AG10803 (cell line): ENCODE measurements around the gene SAMD4A.

Experiments
- DNase-seq: peaks from one replicate; pipeline ENCODE4 v3.0.0; 2010; ENCODE audit warnings: low read depth
- H3K4me3 ChIP-seq: 2 replicates; pipeline ENCODE4 v1.5.1; 2011; ENCODE audit warnings: mild to moderate bottlenecking, low read length, control low read depth
- TF ChIP-seq, protein P1 (sequence below): conservative IDR thresholded peaks from 2 replicates; pipeline ENCODE4 v1.5.1; 2011; ENCODE audit warnings: mild to moderate bottlenecking, low read length, control low read depth, inconsistent platforms

SAMD4A gene

DNA sequence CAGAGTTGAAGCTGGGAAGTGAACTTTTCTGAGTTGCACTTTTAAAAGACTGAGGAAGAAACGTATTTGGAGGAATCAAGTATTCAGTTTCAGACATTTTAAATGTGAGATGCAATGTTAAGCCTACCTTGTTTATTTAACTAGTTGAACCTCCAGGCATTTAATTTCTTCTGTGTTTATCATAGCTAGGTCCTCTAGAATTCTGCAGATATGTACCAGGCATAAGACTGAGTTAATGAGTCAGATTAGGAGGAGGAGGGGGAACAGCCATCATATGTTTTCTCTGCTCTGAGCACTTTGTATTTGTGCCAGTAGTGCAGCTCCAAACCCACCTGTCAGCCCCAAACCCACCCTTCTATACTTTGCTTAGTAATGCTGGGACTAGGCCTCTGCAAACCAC, 16.4 kb upstream of the SAMD4A start:
- H3K4me3 ChIP-seq: no peak overlapping the region
- no peak for DNase-seq

DNA sequence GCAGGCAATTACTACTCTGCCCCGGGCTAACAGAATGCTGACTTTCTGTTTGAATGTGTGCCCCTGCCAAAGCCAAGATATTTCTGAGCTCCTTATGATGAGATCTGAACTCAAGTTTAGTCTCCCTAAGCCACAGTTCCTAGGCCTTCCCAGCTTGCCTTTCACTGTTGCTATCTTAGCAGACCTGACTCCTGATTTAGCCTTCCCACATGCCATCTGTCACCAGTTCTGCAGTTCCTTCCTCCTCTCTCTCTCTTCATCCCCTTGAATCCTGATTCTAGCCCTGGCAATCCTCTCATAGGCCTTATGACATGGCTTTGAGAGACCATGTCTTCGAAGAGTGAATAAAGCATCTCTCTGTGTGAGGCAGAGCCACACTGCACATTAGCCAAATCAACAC, 12.5 kb upstream of the SAMD4A start:
- DNase-seq: no peak
- TF ChIP-seq, protein P1, sequence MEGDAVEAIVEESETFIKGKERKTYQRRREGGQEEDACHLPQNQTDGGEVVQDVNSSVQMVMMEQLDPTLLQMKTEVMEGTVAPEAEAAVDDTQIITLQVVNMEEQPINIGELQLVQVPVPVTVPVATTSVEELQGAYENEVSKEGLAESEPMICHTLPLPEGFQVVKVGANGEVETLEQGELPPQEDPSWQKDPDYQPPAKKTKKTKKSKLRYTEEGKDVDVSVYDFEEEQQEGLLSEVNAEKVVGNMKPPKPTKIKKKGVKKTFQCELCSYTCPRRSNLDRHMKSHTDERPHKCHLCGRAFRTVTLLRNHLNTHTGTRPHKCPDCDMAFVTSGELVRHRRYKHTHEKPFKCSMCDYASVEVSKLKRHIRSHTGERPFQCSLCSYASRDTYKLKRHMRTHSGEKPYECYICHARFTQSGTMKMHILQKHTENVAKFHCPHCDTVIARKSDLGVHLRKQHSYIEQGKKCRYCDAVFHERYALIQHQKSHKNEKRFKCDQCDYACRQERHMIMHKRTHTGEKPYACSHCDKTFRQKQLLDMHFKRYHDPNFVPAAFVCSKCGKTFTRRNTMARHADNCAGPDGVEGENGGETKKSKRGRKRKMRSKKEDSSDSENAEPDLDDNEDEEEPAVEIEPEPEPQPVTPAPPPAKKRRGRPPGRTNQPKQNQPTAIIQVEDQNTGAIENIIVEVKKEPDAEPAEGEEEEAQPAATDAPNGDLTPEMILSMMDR: no peak
- no peak overlapping the region for H3K4me3 ChIP-seq

More for the DNA sequence above, 16.4 kb upstream of the SAMD4A start:
- TF ChIP-seq, protein P1: no peak

DNA sequence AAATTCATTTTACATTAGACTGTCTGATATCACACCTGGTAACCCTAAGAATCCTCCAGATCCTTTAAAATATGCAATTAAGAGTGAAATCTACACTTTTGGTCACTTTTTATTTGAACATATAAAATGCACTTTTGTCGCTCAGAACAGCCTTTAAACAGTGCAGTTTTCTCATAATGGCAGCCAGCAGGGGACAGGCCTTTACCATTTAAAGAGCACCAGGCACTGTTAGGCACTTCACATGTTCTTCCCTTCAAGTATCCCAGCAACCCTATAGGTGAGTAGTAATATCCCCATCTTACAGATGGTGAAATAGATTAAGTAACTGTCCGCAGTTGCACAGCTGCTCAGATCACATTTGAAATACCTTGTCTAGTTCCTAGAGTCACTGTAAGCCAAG, 11.3 kb upstream of the SAMD4A start:
- H3K4me3 ChIP-seq: no peak overlapping the region
- no peak for DNase-seq
- TF ChIP-seq, protein P1: peak; percentile 34; the same call in 1 of the 2 replicates

DNA sequence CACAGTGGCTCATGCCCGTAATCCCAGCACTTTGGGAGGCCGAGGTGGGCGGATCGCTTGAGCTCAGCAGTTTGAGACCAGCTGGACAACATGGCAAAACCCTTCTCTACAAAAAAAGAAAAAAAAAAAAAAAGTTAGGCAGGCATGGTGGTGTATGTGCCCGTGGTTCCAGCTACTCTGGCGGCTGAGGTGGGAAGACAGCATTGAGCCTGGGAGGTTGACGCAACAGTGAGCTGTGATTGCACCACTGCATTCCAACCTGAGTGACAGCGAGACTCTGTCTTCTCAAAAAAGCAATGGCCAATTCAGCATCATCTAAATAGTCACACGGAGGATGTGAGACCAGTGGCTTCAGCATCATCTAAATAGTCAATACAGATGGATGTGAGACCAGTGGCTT, 10.4 kb upstream of the SAMD4A start:
- TF ChIP-seq, protein P1: no peak
- H3K4me3 ChIP-seq: no peak overlapping the region
- DNase-seq: peak; percentile 35

DNA sequence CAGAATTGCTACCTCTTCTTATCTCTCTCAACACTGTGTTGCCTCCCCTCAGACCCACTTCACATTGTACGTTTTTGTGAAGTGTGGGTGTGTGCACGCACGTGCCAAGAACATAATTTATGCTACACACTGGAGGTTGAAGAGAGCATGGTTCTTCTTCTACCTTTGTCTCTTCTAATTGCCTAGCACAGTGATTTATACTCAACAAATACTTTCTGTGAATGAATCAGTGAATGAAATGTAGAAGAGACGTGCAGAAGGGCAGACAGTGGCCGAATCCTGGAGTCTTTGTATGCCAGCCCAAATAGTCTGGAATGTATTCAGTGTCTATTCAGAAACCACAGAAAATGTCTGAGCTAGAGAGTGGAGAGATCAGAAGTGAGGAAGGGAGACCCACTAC, 4.6 kb upstream of the SAMD4A start:
- TF ChIP-seq, protein P1: no peak
- no peak overlapping the region for H3K4me3 ChIP-seq
- DNase-seq: peak; percentile 82

DNA sequence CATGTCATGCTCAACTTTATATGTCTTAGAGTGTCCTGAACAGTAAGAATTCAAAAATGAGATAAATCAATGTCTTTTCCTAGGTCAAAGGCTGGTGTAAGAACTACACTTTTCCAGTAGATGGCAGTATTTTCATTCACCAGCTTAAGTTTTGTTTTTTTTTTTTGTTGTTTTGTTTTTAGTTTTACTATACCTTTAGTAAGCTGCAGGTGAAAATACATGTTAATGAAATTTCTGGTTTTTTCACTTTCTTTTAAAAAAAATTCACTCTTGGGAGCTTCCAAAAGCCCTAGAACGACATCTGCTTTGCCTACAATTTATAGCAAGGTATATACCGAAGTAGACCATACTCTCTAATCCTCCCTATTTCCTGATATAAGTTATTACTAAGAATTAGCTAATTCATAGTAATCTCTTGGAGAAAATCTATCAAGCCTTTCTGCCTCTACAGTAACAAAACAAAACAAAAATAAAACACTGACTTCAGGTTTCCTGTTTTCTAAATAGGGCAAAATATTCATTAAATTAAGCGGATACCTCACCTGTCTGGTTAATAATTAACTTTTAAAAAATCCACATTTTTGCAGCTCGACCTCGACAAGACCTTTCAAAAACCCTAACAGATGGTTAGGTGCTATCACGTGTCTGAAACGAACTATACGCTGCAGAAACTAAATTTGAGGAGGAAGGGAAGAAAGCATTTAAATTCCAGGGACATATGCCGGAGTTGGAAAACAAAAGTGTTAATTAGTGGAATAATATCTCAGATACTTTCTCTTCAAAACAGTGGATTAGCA, 2.7 kb upstream of the SAMD4A start:
- TF ChIP-seq, protein P1: peak; percentile 87
- peak; percentile 47 for DNase-seq
- peak overlapping the region; percentile 83 for H3K4me3 ChIP-seq

DNA sequence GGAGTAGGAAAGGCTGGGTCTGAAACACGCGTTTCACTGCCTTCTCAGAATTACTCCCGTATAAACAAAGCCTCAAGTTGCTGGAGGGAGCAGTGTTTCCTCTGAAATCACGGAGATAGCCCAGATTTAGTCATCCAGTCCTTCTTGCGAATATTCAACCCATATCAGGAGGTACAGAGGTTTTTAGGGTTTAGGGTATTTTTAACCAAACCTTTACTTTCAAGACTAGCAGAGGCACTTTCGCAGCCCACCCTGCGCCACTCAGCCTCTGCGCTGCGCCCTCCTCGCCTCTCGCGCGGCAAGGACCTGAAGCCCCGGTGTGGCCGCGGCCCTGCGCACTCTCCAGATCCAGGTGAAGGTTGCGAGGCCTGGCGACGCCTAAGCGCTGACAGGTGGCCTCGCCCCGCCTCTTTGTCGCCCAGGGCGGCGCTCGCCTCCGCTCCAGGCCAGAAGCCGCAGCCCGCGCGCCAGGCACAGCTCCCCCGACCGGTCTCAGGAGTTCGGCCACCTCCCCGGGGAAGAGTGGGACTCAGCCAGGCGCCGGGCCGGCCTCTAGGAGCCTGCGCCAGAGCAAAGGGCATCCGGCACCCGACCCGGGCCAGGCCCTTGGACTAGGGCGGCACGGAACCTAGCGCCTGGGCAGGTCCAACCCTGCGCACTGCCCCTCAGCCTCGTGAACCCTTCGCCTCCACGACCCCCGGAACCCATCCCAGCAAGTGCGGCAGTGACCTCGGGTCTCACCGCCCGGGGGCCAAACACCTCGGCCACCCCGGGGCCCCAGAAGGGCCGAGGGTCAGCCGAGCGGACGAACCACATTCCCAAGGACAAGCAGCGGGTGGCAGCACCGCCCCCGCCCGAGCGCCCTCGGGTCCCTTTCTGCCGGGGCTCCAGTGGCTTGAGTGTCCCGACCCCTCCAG, 1.8 kb upstream of the SAMD4A start:
- DNase-seq: peak; percentile 68
- TF ChIP-seq, protein P1: peak; percentile 24
- H3K4me3 ChIP-seq: peak overlapping the region; percentile 83
